ENCODE measurements around the gene BOLL. TPM values are rescaled to one million over a fixed set of nuclear protein-coding genes. Genes with fewer than 3 reads are reported as not detected.
"Not testable (repeated sequence)": the region's sequence is repeated elsewhere in the genome, so short reads cannot be mapped to it uniquely, and the experiment has no call there.

Gene BOLL, protein sequence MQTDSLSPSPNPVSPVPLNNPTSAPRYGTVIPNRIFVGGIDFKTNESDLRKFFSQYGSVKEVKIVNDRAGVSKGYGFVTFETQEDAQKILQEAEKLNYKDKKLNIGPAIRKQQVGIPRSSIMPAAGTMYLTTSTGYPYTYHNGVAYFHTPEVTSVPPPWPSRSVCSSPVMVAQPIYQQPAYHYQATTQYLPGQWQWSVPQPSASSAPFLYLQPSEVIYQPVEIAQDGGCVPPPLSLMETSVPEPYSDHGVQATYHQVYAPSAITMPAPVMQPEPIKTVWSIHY
- total RNA-seq (under 1 TPM in 2 of 9 donors, not detected in 7; 0.12 to 0.21 TPM), polyA plus RNA-seq (under 1 TPM in 1 of 2 donors, not detected in 1; 0.08 TPM)
- long read RNA-seq, donor 1: 0 reads
- long read RNA-seq, donor 2, partial matches to known transcripts: 0 of 1 reads
- long read RNA-seq, donor 2, other reads (novel, unspliced or antisense): 0 of 1 reads
- long read RNA-seq, donor 3: 0 reads

DNA sequence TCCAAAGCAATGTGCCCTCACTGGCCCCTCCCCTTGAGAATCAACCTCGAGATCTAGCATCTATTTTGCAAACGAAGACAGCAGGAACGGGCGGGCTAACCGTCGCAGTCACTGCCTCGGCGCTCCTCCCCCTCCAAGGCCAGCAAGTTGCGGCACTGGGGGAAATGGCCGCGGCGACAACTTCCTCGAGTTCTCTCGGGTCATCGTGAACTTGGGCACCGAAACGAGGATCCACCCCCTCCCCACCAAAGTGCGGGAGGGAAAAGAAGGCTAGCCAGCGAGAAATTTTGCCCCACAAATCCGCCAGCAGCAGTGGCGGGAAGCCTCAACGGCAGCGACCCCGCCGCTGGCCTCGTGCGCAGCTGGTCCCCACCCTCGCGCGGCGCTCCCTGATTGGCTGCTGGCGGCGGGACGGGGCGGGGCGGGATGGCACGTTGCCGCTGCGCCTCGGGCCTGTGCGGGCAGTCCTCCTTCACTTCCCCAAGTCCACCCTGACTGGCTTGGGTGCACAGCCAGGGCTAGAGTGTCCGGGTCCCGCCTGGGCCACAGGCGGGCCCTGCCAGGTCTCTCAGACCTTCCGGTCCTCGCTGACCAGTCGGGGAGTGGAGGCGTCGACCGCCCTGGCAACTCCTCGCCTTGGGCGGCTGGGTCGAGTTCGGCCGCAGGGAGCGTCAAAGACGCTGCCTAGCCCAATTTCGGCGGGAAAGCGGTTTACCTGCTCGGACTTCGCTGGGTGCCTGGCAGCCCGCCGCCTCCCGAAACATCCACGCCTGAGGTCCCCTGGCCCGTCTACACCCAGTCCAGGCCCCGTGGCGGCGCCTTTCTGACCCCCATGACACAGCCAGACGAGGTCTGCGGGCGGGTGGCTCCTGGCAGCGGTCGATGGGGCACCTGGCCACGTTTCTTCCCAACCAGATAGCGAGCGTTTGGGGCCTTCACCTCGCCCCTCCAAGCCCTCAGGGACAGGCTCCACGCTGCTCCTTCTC, at the start of gene BOLL:
BOLL (minus strand) TSS at position 364 of the 986 bp plus-strand sequence. CDS start 3,469 bp downstream, outside the sequence.
- 88 to 91% (median 90%) methylated on average over 64 to 80 of the region's 80 CpGs for WGBS, 4 donors
- Histone ChIP-seq H3K36me3 (no peaks in the 10 kb centered on the region), H3K27ac (no peak within 1 kb of the TSS), H3K27me3 (peaks cover 0 to 29% (median 13%) of the 10 kb centered on the region in 9 donors), H3K4me1 (peaks cover 0 to 11% (median 0%) of the 10 kb centered on the region in 12 donors), H3K4me3 (peak within 1 kb of the TSS; percentile 29 to 57 (median 50)), H3K9me3 (no peaks in the 10 kb centered on the region)
- DNase-seq: peak in 1 of 5 donors; percentile 59
- intact Hi-C loops (cut with DNase I): no loop called here
- TF ChIP-seq, protein P1, sequence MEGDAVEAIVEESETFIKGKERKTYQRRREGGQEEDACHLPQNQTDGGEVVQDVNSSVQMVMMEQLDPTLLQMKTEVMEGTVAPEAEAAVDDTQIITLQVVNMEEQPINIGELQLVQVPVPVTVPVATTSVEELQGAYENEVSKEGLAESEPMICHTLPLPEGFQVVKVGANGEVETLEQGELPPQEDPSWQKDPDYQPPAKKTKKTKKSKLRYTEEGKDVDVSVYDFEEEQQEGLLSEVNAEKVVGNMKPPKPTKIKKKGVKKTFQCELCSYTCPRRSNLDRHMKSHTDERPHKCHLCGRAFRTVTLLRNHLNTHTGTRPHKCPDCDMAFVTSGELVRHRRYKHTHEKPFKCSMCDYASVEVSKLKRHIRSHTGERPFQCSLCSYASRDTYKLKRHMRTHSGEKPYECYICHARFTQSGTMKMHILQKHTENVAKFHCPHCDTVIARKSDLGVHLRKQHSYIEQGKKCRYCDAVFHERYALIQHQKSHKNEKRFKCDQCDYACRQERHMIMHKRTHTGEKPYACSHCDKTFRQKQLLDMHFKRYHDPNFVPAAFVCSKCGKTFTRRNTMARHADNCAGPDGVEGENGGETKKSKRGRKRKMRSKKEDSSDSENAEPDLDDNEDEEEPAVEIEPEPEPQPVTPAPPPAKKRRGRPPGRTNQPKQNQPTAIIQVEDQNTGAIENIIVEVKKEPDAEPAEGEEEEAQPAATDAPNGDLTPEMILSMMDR (IDR thresholded peaks at IDR 0.05): no peak
- no peak for TF ChIP-seq POLR2A (IDR thresholded peaks at IDR 0.05)
- peak in 2 of 4 donors; percentile 14 to 33 for ATAC-seq

DNA sequence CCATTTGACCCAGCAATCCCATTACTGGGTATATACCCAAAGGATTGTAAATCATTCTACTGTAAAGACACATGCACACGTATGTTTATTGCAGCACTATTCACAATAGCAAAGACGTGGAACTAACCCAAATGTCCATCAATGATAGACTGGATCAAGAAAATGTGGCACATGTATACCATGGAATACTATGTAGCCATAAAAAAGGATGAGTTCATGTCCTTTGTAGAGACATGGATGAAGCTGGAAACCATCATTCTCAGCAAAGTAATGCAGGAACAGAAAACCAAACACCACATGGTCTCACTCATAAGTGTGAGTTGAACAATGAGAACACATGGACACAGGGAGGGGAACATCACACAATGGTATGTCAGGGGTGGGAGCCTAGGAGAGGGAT, 49.7 kb upstream of the BOLL start:
- not testable (repeated sequence) for DNase-seq, H3K9me3 ChIP-seq, H3K4me3 ChIP-seq, H3K27me3 ChIP-seq, ATAC-seq, H3K36me3 ChIP-seq
- WGBS, 4 donors: 94 to 97% (median 95%) methylated on average over 2 of the region's 2 CpGs
- Histone ChIP-seq H3K4me1 (peaks cover 0 to 38% (median 18%) of the 10 kb centered on the region in 12 donors), H3K27ac (peak overlapping the region in 2 of 12 donors; percentile 21 to 28)
- intact Hi-C loops (cut with DNase I): loop anchor here in 1 of 10 donors (5.0 kb wide), 1 partner anchor 43 kb away; no protein-coding TSS in a partner anchor

DNA sequence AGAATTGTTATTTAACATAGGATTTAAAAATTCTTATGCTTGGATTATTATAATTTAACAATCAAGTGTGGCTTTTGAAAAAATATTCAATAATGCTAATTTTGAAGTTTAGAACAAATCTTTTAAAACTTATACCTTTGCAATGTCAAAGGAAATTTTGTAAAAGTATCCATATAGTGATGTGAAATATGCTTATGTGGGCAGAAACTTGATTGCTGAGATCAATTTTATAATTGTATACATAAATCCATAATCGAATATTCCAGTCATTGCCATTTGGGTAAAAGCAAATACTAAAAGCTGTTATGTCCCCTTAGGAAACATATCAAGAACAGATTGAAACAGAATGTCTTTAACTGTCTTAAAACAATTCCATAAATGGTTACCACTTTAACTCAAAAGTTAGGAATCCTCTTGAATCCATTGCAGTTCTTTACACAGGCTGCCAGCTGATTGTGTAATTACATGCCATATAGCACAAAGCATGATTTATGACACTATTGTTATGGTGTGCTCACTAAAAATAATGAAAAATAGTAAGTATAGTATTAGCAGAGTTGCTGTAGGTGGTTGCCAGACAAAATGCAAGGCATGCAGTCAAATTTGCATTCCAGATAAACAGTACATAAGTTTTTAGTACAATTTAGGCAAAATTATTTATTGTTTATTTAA, 43.5 kb upstream of the BOLL start:
- WGBS, 4 donors: 78 to 86% (median 84%) methylated on average over 1 of the region's 1 CpG
- H3K27me3 ChIP-seq: no peaks in the 10 kb centered on the region
- peaks cover 0 to 22% (median 9%) of the 10 kb centered on the region in 12 donors for H3K4me1 ChIP-seq
- H3K36me3 ChIP-seq: no peaks in the 10 kb centered on the region
- H3K4me3 ChIP-seq: no peak overlapping the region
- ATAC-seq (no peak), DNase-seq (no peak)
- no peak for TF ChIP-seq POLR2A (IDR thresholded peaks at IDR 0.05)
- TF ChIP-seq, protein P1 (IDR thresholded peaks at IDR 0.05): no peak
- H3K27ac ChIP-seq: no peak overlapping the region
- intact Hi-C loops (cut with DNase I): loop anchor here in 1 of 10 donors (10.0 kb wide), 1 partner anchor 46 kb away; no protein-coding TSS in a partner anchor
- peaks cover 0 to 5% (median 0%) of the 10 kb centered on the region in 12 donors for H3K9me3 ChIP-seq

DNA sequence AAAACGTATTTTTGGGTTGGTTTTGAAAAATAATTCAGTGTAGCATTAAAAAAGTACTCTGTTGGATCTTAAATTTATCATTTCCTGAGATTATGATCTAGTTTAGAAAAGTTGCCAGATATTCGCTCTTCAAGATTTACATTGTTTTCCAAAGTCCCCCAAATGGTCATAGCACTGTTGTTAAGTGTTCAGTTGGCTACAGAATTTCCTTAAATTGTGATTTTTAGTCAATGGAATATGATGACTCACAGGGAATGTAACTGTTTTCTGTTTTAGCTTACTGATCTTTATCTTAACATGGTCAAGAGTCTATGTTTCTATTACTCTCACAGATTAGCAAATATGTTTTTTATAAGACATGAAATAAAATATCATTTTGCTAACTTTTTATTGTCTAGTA, 42.5 kb upstream of the BOLL start:
- Histone ChIP-seq H3K4me1 (peaks cover 0 to 22% (median 9%) of the 10 kb centered on the region in 12 donors), H3K4me3 (no peak overlapping the region), H3K36me3 (no peaks in the 10 kb centered on the region), H3K27me3 (no peaks in the 10 kb centered on the region), H3K27ac (no peak overlapping the region), H3K9me3 (peaks cover 0 to 5% (median 0%) of the 10 kb centered on the region in 12 donors)
- ATAC-seq: peak in 1 of 4 donors; percentile 42
- 53 to 72% (median 60%) methylated on average over 2 of the region's 2 CpGs for WGBS, 4 donors
- TF ChIP-seq, protein P1 (IDR thresholded peaks at IDR 0.05): no peak
- TF ChIP-seq POLR2A (IDR thresholded peaks at IDR 0.05): no peak
- intact Hi-C loops (cut with DNase I): loop anchor here in 1 of 10 donors (10.0 kb wide), 1 partner anchor 47 kb away; no protein-coding TSS in a partner anchor
- no peak for DNase-seq

Measured in heart left ventricle (tissue), 16 donors.